Endothelial cell of umbilical vein (primary cell): ENCODE data around the gene ALDH8A1. TPM values are rescaled to one million over a fixed set of nuclear protein-coding genes. Genes with fewer than 3 reads are reported as not detected.

Source experiments
- BruUV-seq: library from RNA; stranded (reverse); fragments of 400-500 nt; replicated peaks from 2 replicates; lab custom pipeline; 2021; lab: Mats Ljungman, UMichigan
- CTCF ChIA-PET: fragments of 300-600, 350-600 bp; sonication (Branson Sonifier 250); formaldehyde crosslinking; loops from one replicate; lab custom pipeline; 2021; ENCODE audit warnings: antibody characterized with exemption, inconsistent platforms; lab: Charles Lee
- POLR2A ChIA-PET: fragments of 300-600, 350-600 bp; sonication (Branson Sonifier 250); formaldehyde crosslinking; loops from one replicate; lab custom pipeline; 2021; ENCODE audit warnings: antibody characterized with exemption, inconsistent platforms; lab: Charles Lee
- DNase-seq: peaks from one replicate; pipeline ENCODE4 v3.0.0-alpha.2; 2011; ENCODE audit warnings: low read depth, low spot score
- FAIRE-seq: peaks from 2 replicates; lab custom pipeline; 2011; peaks lifted over from hg19 to GRCh38; lab: Jason Lieb, UNC
- H2AFZ ChIP-seq: 2 replicates; pipeline ENCODE4 v1.6.0; 2012; ENCODE audit warnings: low read depth, low read length, control low read depth, inconsistent platforms
- H3K27ac ChIP-seq: 2 replicates; pipeline ENCODE4 v1.5.1; 2011; ENCODE audit warnings: low read depth, mild to moderate bottlenecking, control low read depth, low read length, moderate library complexity; ENCODE audit not compliant: insufficient read depth
- H3K27me3 ChIP-seq, 2 experiments: 2 replicates each; pipeline versions ENCODE4 v1.6.0 to v1.6.1; 2011; ENCODE audit warnings: low read length in 2 of 2, mixed read lengths in 1 of 2; ENCODE audit not compliant: control insufficient read depth in 2 of 2, insufficient read depth in 2 of 2
- H3K36me3 ChIP-seq, 2 experiments: 2 replicates in 1 of 2; 3 replicates in 1 of 2; pipeline ENCODE4 v1.5.1; 2011; ENCODE audit warnings: low read length in 2 of 2, mild to moderate bottlenecking in 1 of 2, moderate library complexity in 1 of 2; ENCODE audit not compliant: control insufficient read depth in 2 of 2, insufficient read depth in 2 of 2; ENCODE audit errors: extremely low read depth in 1 of 2
- H3K4me1 ChIP-seq: 3 replicates; pipeline ENCODE4 v1.5.1; 2011; ENCODE audit warnings: mild to moderate bottlenecking, low read length; ENCODE audit not compliant: control insufficient read depth, insufficient read depth; ENCODE audit errors: extremely low read depth
- H3K4me2 ChIP-seq: 2 replicates; pipeline ENCODE4 v1.6.1; 2011; ENCODE audit warnings: low read length, control low read depth, mixed read lengths; ENCODE audit not compliant: insufficient read depth
- H3K4me3 ChIP-seq, 3 experiments: fragments of 200-600 bp in 1 of 3; sonication (generic), shearing (Covaris generic) in 1 of 3; replicated peaks in 1 of 3; 2 replicates each; pipeline ENCODE4 v1.5.1; 2011 to 2016; ENCODE audit warnings: control low read depth in 3 of 3, low read length in 3 of 3, mild to moderate bottlenecking in 2 of 3, inconsistent platforms in 1 of 3, low read depth in 1 of 3, moderate library complexity in 1 of 3; ENCODE audit not compliant: insufficient read depth in 1 of 3
- H3K79me2 ChIP-seq: 2 replicates; pipeline ENCODE4 v1.6.0; 2012; ENCODE audit warnings: low read length, inconsistent platforms; ENCODE audit not compliant: control insufficient read depth, insufficient read depth
- H3K9ac ChIP-seq: replicated peaks from 2 replicates; pipeline ENCODE3; 2011; ENCODE audit warnings: low read length, control low read depth; ENCODE audit not compliant: insufficient read depth; ENCODE audit errors: extremely low read depth
- H3K9me1 ChIP-seq: replicated peaks from 3 replicates; pipeline ENCODE4 v1.6.0; 2011; ENCODE audit warnings: mild to moderate bottlenecking, low read length; ENCODE audit not compliant: control insufficient read depth, insufficient read depth; ENCODE audit errors: extremely low read depth
- H3K9me3 ChIP-seq: replicated peaks from 2 replicates; pipeline ENCODE4 v1.5.1; 2012; ENCODE audit warnings: low read length, inconsistent platforms; ENCODE audit not compliant: control insufficient read depth, insufficient read depth
- H4K20me1 ChIP-seq: replicated peaks from 2 replicates; pipeline ENCODE3; 2011; ENCODE audit warnings: mild to moderate bottlenecking, low read length; ENCODE audit not compliant: control insufficient read depth, insufficient read depth; ENCODE audit errors: extremely low read depth
- EZH2 ChIP-seq: IDR thresholded peaks from 2 replicates; pipeline ENCODE4 v1.6.1; 2012; ENCODE audit warnings: borderline replicate concordance, low read depth, mild to moderate bottlenecking, moderate library complexity, low read length, inconsistent platforms; ENCODE audit not compliant: severe bottlenecking
- FOS ChIP-seq: IDR thresholded peaks from 2 replicates; pipeline ENCODE4 v1.6.1; 2011; ENCODE audit warnings: mild to moderate bottlenecking, low read length, moderate library complexity, borderline replicate concordance; ENCODE audit not compliant: insufficient read depth
- GATA2 ChIP-seq: IDR thresholded peaks from 2 replicates; pipeline ENCODE4 v1.7.0; 2011; ENCODE audit warnings: low read depth, mild to moderate bottlenecking, moderate library complexity, mixed read lengths, low read length; ENCODE audit not compliant: insufficient read length, insufficient read depth
- JUN ChIP-seq: IDR thresholded peaks from 2 replicates; pipeline ENCODE4 v1.6.1; 2011; ENCODE audit warnings: borderline replicate concordance, low read depth; ENCODE audit not compliant: insufficient read length, insufficient read depth
- MYC ChIP-seq: IDR thresholded peaks from one replicate; pipeline ENCODE4 v1.6.1; 2011; ENCODE audit warnings: mild to moderate bottlenecking, low read depth, low read length
- POLR2A ChIP-seq: IDR thresholded peaks from 2 replicates; pipeline ENCODE4 v1.6.1; 2012; ENCODE audit warnings: low read depth, mild to moderate bottlenecking, control low read depth, low read length
- POLR2AphosphoS5 ChIP-seq: IDR thresholded peaks from 2 replicates; pipeline ENCODE4 v1.6.1; 2012; ENCODE audit warnings: low read depth, mild to moderate bottlenecking, control low read depth, low read length, moderate library complexity; ENCODE audit not compliant: insufficient read depth
- dilution Hi-C: fragments of 300-500 bp; cut with MboI; formaldehyde crosslinking; loops from one replicate; pipeline ENCODE4 v1.15.0; 2019; ENCODE audit warnings: low sequenced_read_pairs; ENCODE audit not compliant: extremely low pct_ligation_motif_present
- intact Hi-C: fragments of 100-400 bp; cut with micrococcal nuclease; formaldehyde crosslinking; loops from one replicate; pipeline ENCODE4 v1.10.0; 2022
- polyA plus RNA-seq, 4 experiments: library from polyadenylated mRNA; depleted of rRNA in 3 of 4; stranded (reverse) in 3 of 4; unstranded in 1 of 4; fragments of >200 nt; gene quantifications; 2 replicates each; pipeline versions ENCODE4 v1.2.1 to v1.2.3, GENCODE V29; 2011 to 2012; ENCODE audit warnings: missing spikeins in 1 of 4
- total RNA-seq: library from RNA; stranded (reverse); gene quantifications from 2 replicates; pipeline ENCODE4 v1.2.3, GENCODE V29; 2021
- TF ChIP-seq, protein P1 (sequence below): IDR thresholded peaks from 2 replicates; pipeline ENCODE4 v1.6.1; 2011; ENCODE audit not compliant: insufficient read depth, insufficient read length
- TF ChIP-seq, protein P2 (sequence below), 2 donors: IDR thresholded peaks; 1 replicate in 1 of 2; 2 replicates in 1 of 2; pipeline ENCODE4 v1.5.1; 2011; ENCODE audit warnings: low read length in 2 of 2, mild to moderate bottlenecking in 2 of 2, moderate library complexity in 2 of 2, control low read depth in 1 of 2, inconsistent platforms in 1 of 2, low read depth in 1 of 2; ENCODE audit not compliant: insufficient read depth in 1 of 2; ENCODE audit errors: extremely low read depth in 1 of 2

The ALDH8A1 gene
- total and polyA plus RNA-seq, 2 donors (not counting 3 experiments of a cell fraction or from before 2014, with no cell fraction given), result 0.08 to 0.95 TPM

GRCh38 chr6:134880487-134881190 is 69.3 kb downstream of the ALDH8A1 start:
- Histone ChIP-seq H3K4me2 (no peak overlapping the region), H3K36me3 (no peaks in the 10 kb centered on the region), H3K27ac (no peak overlapping the region), H3K27me3 (no peaks in the 10 kb centered on the region), H4K20me1 (no peaks in the 10 kb centered on the region), H3K9me3 (no peaks in the 10 kb centered on the region), H2AFZ (peak overlapping the region; percentile 81), H3K9me1 (no peaks in the 10 kb centered on the region), H3K4me1 (peaks cover 13% of the 10 kb centered on the region), H3K4me3 (no peak overlapping the region), H3K9ac (no peak overlapping the region), H3K79me2 (no peaks in the 10 kb centered on the region)
- ChIA-PET CTCF (interaction anchor here (0.5 to 2.2 kb wide), 4 partner anchors 58 to 757 kb away, joined by 3 to 11 read pairs (median 6); no protein-coding TSS in a partner anchor), POLR2A (interaction anchor here (0.7 kb wide), 1 partner anchor 55 kb away, joined by 3 read pairs; no protein-coding TSS in a partner anchor)
- DNase-seq, result no peak
- FAIRE-seq, result peak; percentile 33
- dilution Hi-C loops, result no loop called here
- TF ChIP-seq EZH2, result no peak
- no peak for TF ChIP-seq JUN
- no peak for TF ChIP-seq GATA2
- no peak for TF ChIP-seq MYC
- TF ChIP-seq, protein P1, sequence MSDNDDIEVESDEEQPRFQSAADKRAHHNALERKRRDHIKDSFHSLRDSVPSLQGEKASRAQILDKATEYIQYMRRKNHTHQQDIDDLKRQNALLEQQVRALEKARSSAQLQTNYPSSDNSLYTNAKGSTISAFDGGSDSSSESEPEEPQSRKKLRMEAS, result no peak
- no peak for TF ChIP-seq POLR2A
- TF ChIP-seq FOS, result no peak
- TF ChIP-seq POLR2AphosphoS5, result no peak
- TF ChIP-seq, protein P2, sequence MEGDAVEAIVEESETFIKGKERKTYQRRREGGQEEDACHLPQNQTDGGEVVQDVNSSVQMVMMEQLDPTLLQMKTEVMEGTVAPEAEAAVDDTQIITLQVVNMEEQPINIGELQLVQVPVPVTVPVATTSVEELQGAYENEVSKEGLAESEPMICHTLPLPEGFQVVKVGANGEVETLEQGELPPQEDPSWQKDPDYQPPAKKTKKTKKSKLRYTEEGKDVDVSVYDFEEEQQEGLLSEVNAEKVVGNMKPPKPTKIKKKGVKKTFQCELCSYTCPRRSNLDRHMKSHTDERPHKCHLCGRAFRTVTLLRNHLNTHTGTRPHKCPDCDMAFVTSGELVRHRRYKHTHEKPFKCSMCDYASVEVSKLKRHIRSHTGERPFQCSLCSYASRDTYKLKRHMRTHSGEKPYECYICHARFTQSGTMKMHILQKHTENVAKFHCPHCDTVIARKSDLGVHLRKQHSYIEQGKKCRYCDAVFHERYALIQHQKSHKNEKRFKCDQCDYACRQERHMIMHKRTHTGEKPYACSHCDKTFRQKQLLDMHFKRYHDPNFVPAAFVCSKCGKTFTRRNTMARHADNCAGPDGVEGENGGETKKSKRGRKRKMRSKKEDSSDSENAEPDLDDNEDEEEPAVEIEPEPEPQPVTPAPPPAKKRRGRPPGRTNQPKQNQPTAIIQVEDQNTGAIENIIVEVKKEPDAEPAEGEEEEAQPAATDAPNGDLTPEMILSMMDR (IDR thresholded peaks at IDR 0.05; ENCODE audit: extremely low read depth in 1 of 2, insufficient read depth in 1 of 2, low read depth in 1 of 2, low read length in 2 of 2), result no peak
- BruUV-seq, result no TSS peak
- intact Hi-C loops, result loop anchor here (5.0 to 10.0 kb wide), 2 partner anchors 458 to 956 kb away; no protein-coding TSS in a partner anchor
